ENCODE results near the gene SON.
A peak's percentile ranks its signal among the peaks of the same experiment; 100 is the strongest.
"Not testable (repeated sequence)": the region's sequence is repeated elsewhere in the genome, so short reads cannot be mapped to it uniquely, and the experiment has no call there.

Gene SON

DNA sequence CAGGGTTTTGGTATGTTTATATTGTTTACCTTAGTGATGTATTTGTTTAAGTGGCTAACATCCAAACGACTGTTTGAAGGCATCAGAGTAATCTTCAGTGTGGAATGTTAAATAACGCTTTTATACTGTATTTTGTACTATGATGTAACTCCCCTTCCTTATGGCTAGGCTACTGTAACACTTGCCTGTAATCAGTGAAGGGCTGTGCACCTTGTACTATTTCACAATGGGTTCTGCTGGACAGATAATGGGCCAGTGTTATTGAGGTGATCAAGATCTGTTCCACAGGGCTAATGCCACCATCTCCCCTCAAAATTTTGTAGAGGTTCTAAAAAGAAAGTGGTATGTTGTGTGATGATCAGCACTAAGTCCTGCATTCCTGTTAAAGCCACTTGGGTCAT, 33.9 kb downstream of the SON start:
- H3K36me3 Mint-ChIP-seq: not testable (repeated sequence)

DNA sequence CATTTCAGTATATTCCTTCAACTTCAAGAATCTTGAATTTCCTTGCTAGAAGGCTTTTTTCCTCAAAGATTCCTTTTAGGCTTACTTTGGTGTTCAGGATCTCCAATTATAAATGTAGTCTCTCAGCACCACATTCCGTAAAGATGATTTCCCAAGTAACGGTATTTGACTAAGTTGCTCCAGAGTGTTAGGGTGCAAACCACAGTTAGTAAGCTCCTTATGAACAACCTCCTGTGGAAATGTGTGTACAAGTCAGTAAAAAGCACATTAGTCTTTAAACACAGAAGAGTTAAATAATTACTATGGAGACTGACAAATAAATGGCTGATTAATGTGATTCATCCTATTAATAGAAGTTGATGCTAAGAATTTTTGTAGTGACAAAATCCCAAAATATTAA, 35.4 kb downstream of the SON start:
- H3K36me3 Mint-ChIP-seq: peaks cover 5% of the 10 kb centered on the region
- H3K4me1 Mint-ChIP-seq (ENCODE audit: low read depth): peaks cover 11% of the 10 kb centered on the region
- H3K27ac Mint-ChIP-seq: peak overlapping the region; percentile 86
- H3K9me3 Mint-ChIP-seq (ENCODE audit: low read depth): no peaks in the 10 kb centered on the region
- no peaks in the 10 kb centered on the region for H3K27me3 Mint-ChIP-seq
- H3K4me3 Mint-ChIP-seq: no peak overlapping the region

More for the DNA sequence above, 33.9 kb downstream of the SON start:
- not testable (repeated sequence) for H3K27me3 Mint-ChIP-seq; H3K9me3 Mint-ChIP-seq (ENCODE audit: low read depth); H3K4me3 Mint-ChIP-seq
- Mint-ChIP-seq H3K4me1 (ENCODE audit: low read depth) (peaks cover 12% of the 10 kb centered on the region), H3K27ac (peak overlapping the region; percentile 28)

DNA sequence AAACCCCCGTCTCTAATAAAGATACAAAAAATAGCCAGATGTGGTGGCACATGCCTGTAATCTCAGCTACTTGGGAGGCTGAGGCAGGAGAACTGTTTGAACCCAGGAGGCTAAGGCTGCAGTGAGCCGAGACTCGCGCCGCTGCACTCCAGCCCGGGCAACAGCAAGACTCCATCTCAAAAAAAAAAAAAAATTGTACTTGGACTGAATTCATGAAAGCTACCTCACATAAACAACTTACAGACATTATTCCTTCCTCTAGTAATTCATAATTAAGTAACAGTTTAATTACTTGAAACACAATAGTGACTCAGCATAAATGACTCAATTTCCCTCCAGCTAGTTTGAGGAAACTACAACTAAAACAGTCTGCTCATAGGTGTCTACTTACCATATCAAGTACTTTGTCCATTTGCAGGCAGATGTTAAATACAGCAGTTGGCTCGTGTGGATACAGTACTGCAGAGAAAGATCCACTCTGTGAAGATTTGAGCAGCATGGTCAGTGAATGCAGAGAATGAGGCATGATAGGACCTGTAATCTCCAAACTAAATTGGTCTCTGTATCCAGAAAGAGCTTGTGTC, 36.2 kb downstream of the SON start:
- peak overlapping the region; percentile 86 for H3K27ac Mint-ChIP-seq
- H3K27me3 Mint-ChIP-seq: no peaks in the 10 kb centered on the region
- peaks cover 11% of the 10 kb centered on the region for H3K4me1 Mint-ChIP-seq (ENCODE audit: low read depth)
- no peaks in the 10 kb centered on the region for H3K9me3 Mint-ChIP-seq (ENCODE audit: low read depth)
- peaks cover 5% of the 10 kb centered on the region for H3K36me3 Mint-ChIP-seq
- no peak overlapping the region for H3K4me3 Mint-ChIP-seq

DNA sequence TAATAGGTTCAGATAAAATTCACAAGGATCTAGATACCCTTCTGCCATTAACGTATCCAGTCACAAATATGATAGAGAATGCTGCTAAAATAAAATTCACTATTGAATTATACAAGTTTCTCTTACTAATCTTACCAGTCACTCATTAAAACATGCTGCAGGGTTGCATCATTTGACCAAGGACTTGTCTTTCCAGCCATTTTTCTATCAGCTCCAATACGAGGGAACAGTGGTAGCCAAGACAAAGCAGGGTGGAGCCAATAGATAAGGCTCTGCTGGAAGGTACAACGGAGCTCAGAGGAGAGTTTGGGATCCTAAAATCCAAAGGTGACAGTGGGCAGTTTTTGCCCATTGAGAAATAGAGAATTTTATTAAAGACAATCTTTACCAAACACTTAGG, 41.6 kb downstream of the SON start:
- Mint-ChIP-seq H3K27ac (no peak overlapping the region), H3K4me1 (ENCODE audit: low read depth) (peaks cover 18% of the 10 kb centered on the region), H3K4me3 (no peak overlapping the region), H3K27me3 (no peaks in the 10 kb centered on the region), H3K9me3 (ENCODE audit: low read depth) (no peaks in the 10 kb centered on the region), H3K36me3 (peaks cover 5% of the 10 kb centered on the region)

DNA sequence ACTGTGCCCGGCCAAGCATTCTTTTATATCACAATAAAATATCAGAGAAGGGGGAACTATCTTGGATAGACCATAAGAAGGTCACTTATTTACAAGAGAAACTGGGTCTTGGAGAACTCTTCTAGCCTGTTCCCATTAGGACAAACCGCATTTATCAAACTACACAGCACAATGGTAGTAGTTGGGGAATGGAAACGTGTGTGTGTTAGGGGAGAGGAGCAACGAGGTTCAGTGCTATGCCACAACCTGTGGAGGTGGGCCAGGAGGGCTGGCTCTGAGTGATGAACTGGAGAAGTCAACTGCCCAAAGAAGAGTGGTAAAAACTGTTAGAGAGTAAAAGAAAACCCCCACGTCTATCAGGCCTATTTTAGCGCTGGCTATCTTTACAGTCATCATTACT, 44.1 kb downstream of the SON start:
- Mint-ChIP-seq H3K27ac (no peak overlapping the region), H3K9me3 (ENCODE audit: low read depth) (no peaks in the 10 kb centered on the region), H3K27me3 (no peaks in the 10 kb centered on the region), H3K4me1 (ENCODE audit: low read depth) (peaks cover 20% of the 10 kb centered on the region), H3K4me3 (peak overlapping the region; percentile 71), H3K36me3 (peaks cover 5% of the 10 kb centered on the region)

DNA sequence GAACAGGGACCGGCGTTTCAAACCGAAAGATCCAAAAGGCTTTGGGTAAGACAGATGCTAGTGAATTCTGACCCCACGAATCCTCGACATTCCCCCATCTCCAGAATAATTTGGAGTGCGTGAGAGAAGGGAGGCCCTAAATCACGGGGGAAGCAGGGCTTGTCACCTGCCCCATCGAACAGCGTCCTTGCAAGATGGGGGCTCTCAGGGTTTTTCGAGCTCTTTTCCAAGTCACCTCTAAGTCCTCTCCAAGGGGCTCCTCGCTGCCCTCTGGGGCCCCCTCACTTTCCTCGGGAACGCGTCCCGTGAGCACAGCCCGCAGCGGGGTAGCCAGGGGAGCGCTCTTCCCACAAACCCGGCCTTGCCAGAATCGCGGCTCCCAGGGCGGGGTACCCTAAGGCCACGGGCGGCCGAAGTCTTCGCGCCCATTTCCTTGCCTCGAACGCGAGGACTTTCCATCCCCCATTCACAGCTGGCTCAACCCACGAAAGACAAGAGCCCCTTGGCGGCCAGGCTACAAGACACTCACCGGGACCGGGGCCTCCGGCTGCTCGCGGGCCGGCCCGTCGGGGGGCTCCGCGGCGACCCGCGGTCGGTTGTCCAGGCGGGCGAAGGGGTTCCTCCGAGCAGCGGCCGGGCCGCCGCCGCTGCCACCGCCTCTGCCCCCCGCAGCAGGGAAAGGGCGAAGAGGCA, 45.1 kb downstream of the SON start:
- no peaks in the 10 kb centered on the region for H3K27me3 Mint-ChIP-seq
- peak overlapping the region; percentile 88 for H3K4me3 Mint-ChIP-seq
- H3K27ac Mint-ChIP-seq: peak overlapping the region; percentile 64
- no peaks in the 10 kb centered on the region for H3K9me3 Mint-ChIP-seq (ENCODE audit: low read depth)
- peaks cover 20% of the 10 kb centered on the region for H3K4me1 Mint-ChIP-seq (ENCODE audit: low read depth)
- peaks cover 5% of the 10 kb centered on the region for H3K36me3 Mint-ChIP-seq

DNA sequence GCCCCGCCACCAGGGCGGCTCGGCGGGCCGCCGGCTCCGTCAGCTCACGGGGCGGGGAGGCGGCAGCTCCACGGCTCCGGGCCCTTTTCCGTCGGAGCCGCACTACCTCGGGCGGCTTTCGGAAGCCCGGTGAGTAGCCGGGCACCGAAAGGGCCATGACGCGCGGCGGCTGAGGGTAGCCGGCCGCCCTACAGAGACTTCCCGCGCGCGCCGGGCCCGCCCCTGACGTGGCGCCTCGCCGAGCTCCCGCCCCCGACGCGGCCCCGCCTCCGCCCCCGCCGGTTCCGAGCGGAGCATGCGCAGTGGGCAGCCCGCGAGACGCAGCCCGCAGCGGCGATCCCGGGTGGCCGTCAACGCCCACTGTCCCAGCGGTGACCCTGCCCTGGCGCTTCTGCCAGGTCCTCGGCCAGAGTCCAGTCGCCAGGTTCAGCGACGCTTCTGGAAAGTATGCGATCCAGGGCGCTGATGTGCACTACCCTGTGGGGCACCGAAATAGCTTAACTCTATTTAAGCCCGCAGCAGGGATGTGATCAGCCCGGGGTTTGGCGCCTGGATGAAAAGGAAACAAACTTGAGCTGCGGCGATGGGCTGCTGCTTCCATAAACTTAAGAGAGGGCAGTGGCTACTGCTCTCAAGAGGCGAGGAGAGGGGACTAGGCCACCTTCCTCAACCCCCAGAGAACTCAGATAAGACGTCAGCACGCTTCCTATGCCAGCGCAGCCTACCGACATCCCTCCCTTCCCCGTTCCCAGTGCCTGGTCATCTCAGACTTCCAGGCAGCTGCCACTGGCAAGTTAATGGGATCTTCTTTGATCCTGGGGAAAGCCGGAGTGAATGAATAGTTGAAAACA, 45.9 kb downstream of the SON start, which contains the start of gene DONSON:
Gene DONSON, minus strand, starts transcription at position 200 of the 851 bp plus-strand sequence. Its CDS starts 43 bp downstream, at position 157.
- Mint-ChIP-seq H3K36me3 (peaks cover 5% of the 10 kb centered on the region), H3K4me3 (peak within 1 kb of the TSS; percentile 93), H3K4me1 (ENCODE audit: low read depth) (peaks cover 20% of the 10 kb centered on the region), H3K27ac (peak within 1 kb of the TSS; percentile 75), H3K9me3 (ENCODE audit: low read depth) (no peaks in the 10 kb centered on the region), H3K27me3 (no peaks in the 10 kb centered on the region)

DNA sequence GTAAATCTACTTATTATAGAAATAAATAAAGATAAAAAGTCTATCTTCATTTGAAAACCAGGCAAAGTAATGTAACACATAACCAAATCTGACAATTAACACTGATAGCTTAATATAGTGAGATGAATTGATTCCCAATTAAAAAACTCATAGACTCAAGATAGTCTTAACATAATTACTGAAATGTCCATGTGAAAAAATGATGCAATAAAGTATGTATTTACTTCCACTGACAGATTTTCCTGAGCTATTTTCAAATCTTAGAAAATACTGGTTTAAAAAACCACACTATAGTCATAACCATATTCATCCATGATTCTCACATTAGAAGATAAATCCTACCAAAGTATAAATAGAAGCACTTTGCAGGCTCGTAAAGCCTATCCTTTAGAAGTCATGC, 55.2 kb downstream of the SON start:
- Mint-ChIP-seq H3K36me3 (peaks cover 13% of the 10 kb centered on the region), H3K27me3 (no peaks in the 10 kb centered on the region), H3K9me3 (ENCODE audit: low read depth) (no peaks in the 10 kb centered on the region), H3K27ac (no peak overlapping the region), H3K4me1 (ENCODE audit: low read depth) (no peaks in the 10 kb centered on the region), H3K4me3 (no peak overlapping the region)

DNA sequence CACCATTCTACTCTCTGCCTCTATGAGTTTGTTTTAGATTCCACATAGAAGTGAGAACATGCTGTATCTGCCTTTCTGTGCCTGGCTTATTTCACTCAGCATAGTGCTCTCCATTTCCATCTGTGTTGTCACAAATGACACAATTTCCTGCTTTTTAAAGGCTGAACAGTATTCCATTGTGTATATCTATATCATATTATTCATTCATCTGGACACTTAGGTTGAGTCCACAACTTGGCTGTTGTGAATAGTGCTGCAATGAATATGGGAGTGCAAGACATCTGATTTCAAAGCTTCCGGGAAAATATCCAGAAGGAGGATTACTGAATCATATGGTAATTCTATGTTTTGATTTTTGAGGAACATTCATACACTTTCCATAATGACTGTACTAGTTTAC, 65.7 kb downstream of the SON start:
- no peak overlapping the region for H3K27ac Mint-ChIP-seq
- no peaks in the 10 kb centered on the region for H3K27me3 Mint-ChIP-seq
- H3K36me3 Mint-ChIP-seq: no peaks in the 10 kb centered on the region
- H3K4me1 Mint-ChIP-seq (ENCODE audit: low read depth): peaks cover 3% of the 10 kb centered on the region
- H3K4me3 Mint-ChIP-seq: no peak overlapping the region
- no peaks in the 10 kb centered on the region for H3K9me3 Mint-ChIP-seq (ENCODE audit: low read depth)

DNA sequence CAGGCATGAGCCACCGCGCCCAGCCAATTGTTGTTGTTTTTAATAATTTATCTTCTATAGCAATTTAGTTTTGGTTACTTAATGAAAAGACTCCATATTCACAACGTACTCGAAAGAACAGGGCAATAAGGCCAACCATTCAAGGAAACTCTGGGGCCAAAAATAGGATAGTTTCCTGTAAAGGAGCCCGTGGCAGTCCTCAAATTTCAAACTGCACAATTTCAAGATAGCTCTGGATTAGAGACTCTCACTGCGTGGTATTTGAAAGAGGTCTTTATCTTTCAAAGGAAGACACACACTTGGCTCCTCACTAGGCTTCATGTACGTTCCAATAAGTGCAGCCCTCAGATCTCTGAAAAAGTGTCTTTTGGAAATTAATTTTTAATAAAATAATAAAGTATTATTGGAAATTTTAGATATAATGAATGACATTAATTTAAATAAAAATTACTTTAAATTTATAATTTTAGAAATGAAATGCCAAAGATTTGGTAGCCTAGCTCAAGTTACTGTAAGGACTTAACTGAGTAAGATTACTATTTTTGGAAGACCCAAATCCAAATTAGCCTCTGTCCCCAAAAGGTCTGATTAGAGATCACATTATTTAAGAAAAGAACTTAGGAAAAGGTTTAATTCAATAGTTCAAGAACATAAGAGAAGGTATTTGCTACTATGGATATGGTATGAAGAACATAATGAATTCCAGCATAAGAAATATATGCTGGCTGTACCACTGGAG, 68.3 kb downstream of the SON start:
- Mint-ChIP-seq H3K27ac (no peak overlapping the region), H3K4me1 (ENCODE audit: low read depth) (no peaks in the 10 kb centered on the region), H3K36me3 (no peaks in the 10 kb centered on the region), H3K27me3 (no peaks in the 10 kb centered on the region), H3K4me3 (no peak overlapping the region), H3K9me3 (ENCODE audit: low read depth) (no peaks in the 10 kb centered on the region)

DNA sequence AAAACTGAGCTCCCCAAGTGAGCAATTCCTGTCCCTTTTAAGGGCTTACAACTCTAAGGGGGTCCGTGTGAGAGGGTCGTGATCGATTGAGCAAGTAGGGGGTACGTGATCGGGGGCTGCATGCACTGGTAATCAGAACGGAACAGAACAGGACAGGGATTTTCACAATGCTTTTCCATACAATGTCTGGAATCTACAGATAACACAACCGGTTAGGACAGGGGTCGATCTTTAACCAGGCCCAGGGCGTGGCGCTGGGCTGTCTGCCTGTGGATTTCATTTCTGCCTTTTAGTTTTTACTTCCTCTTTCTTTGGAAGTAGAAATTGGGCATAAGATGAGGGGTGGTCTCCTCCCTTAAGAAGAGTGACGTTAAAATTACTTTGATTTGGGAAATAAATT, 74.7 kb downstream of the SON start:
- not testable (repeated sequence) for H3K4me1 Mint-ChIP-seq (ENCODE audit: low read depth); H3K36me3 Mint-ChIP-seq; H3K4me3 Mint-ChIP-seq; H3K27me3 Mint-ChIP-seq; H3K9me3 Mint-ChIP-seq (ENCODE audit: low read depth); H3K27ac Mint-ChIP-seq

DNA sequence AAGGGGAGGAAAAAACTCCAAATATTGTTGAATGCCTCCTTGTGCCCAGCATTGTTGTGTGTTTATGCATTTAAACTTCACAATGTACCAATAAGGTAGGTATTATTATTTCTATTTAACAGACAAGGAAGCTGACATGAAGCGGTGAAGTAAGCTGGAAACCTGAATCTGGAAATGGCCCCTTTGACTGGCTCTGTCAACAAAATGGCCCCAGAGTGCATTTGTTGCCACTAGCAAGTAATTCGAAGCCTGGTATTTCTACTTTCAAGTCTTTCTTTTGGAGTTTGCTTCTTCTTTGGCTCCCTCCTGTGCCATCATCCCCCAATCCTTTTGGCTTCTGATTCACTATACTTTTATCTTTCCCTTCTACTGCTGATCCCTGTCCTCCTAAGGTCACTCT, 75.6 kb downstream of the SON start:
- Mint-ChIP-seq H3K36me3 (peaks cover 9% of the 10 kb centered on the region), H3K4me3 (no peak overlapping the region), H3K9me3 (ENCODE audit: low read depth) (no peaks in the 10 kb centered on the region), H3K27ac (no peak overlapping the region), H3K27me3 (no peaks in the 10 kb centered on the region), H3K4me1 (ENCODE audit: low read depth) (no peaks in the 10 kb centered on the region)

DNA sequence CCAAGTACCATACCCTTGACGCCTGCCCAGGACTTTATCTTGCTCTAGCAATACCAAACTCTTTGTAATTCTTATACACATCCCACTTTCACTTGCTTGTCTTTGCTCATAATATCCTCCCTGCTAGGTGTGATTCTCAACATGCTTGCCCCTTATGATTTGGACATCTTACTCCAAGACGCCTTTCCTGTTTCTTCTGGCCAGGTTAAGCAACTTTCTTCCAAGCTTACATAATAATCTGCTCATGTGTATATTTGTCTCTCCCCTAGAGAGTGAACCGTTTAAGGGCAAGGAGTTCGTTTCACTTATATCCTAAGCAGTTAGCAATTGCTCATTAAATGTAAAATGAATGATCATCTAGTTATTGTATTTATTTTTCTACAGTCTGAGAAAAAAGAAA, 76.9 kb downstream of the SON start:
- Mint-ChIP-seq H3K9me3 (ENCODE audit: low read depth) (no peaks in the 10 kb centered on the region), H3K27me3 (no peaks in the 10 kb centered on the region), H3K27ac (no peak overlapping the region), H3K4me1 (ENCODE audit: low read depth) (no peaks in the 10 kb centered on the region), H3K4me3 (no peak overlapping the region), H3K36me3 (peaks cover 11% of the 10 kb centered on the region)

DNA sequence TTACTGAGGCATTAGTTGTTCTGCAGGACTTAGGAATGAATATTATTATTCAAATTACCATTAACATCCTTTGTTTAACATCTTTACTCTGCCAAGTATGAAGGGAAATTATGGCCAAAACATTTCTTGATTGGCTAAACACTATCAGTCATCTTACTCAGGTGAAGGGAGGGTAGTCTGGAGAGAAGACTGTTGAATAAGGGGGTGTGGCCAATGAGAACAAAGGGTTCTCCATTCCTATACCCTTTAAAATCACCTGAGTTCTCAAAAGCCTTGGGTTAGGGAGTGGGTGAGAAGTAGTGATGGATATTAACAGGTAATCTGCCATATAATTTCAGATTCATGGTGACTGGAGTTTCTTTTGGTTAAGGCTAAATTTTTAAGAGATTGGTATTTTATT, 79.4 kb downstream of the SON start:
- no peak overlapping the region for H3K27ac Mint-ChIP-seq

DNA sequence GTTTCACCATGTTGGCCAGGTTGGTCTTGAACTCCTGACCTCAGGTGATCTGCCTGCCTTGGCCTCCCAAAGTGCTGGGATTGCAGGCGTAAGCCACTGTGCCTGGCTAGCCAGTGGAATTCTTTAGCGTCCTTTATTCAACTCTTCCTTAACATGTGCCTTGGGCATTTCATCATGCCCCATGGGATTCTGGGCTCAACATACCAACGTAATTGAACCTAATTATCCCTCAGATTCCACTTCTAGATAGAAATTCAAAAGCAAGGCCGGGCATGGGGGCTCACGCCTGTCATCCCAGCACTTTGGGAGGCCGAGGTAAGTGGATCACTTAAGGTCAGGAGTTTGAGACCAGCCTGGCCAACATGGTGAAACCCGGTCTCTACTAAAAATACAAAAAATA, 83.3 kb downstream of the SON start:
- not testable (repeated sequence) for H3K27ac Mint-ChIP-seq; H3K36me3 Mint-ChIP-seq; H3K9me3 Mint-ChIP-seq (ENCODE audit: low read depth); H3K27me3 Mint-ChIP-seq; H3K4me3 Mint-ChIP-seq; H3K4me1 Mint-ChIP-seq (ENCODE audit: low read depth)

More for the DNA sequence above, 79.4 kb downstream of the SON start:
- H3K9me3 Mint-ChIP-seq (ENCODE audit: low read depth): no peaks in the 10 kb centered on the region
- no peak overlapping the region for H3K4me3 Mint-ChIP-seq
- no peaks in the 10 kb centered on the region for H3K27me3 Mint-ChIP-seq
- H3K36me3 Mint-ChIP-seq: peaks cover 11% of the 10 kb centered on the region
- H3K4me1 Mint-ChIP-seq (ENCODE audit: low read depth): no peaks in the 10 kb centered on the region
